Upper lobe of right lung (tissue), 1 donor: ENCODE data around the gene ZNF160. TPM values are rescaled to one million over a fixed set of nuclear protein-coding genes. Genes with fewer than 3 reads are reported as not detected.

ENCODE experiments used
- total RNA-seq: library from RNA; stranded (reverse); fragmentation: NEBNext Ultra II Directional; extraction: Animal tissue kit (Norgen Biotek cat#: 25700); gene quantifications from one replicate; pipeline ENCODE4 v1.2.1, GENCODE V29; 2021
- donor health status: DM: no; HTN: yes; CAD: no; lungs with severe emphysema.

The ZNF160 gene
- total RNA-seq, 1 donor from 2014 or later = 35.3 TPM

Other genes with a start within 250 kb of the ZNF160 start
- gene ZNF468, start 245.8 kb downstream of the ZNF160 start, total RNA-seq = 11.8 TPM
- gene ZNF320, start 205.8 kb downstream of the ZNF160 start, total RNA-seq = 19.0 TPM
- gene ZNF888, start 180.0 kb downstream of the ZNF160 start, total RNA-seq = 9.1 TPM
- 9.8 TPM for gene ZNF816, start 140.5 kb downstream of the ZNF160 start, total RNA-seq
- not detected for gene ERVV-1, start 89.5 kb downstream of the ZNF160 start, total RNA-seq
- gene ERVV-2, start 58.7 kb downstream of the ZNF160 start, total RNA-seq = not detected
- gene ZNF415, start 29.5 kb upstream of the ZNF160 start, total RNA-seq = 7.0 TPM
- 16.2 TPM for gene ZNF347, start 55.6 kb upstream of the ZNF160 start, total RNA-seq
- gene ZNF665, start 89.9 kb upstream of the ZNF160 start, total RNA-seq = 6.0 TPM
- gene ZNF677, start 151.5 kb upstream of the ZNF160 start, total RNA-seq = 16.2 TPM
- not detected for gene VN1R2, start 154.9 kb upstream of the ZNF160 start, total RNA-seq
- not detected for gene VN1R4, start 164.3 kb upstream of the ZNF160 start, total RNA-seq
- gene ZNF845, start 230.3 kb upstream of the ZNF160 start, total RNA-seq = 7.8 TPM